Testis (tissue), 2 donors: Measurements from ENCODE around the gene CELSR2.
"Not testable (repeated sequence)": the region's sequence is repeated elsewhere in the genome, so short reads cannot be mapped to it uniquely, and the experiment has no call there.

Source experiments
- POLR2A ChIP-seq: fragments of 450-650 bp; IDR thresholded peaks from one replicate; pipeline ENCODE4 v1.6.1; 2017; ENCODE audit warnings: antibody characterized with exemption, mild to moderate bottlenecking, moderate library complexity
- TF ChIP-seq, protein P1 (sequence below), 3 experiments: fragments of 450-650 bp in 2 of 3; fragments of 200-600 bp in 1 of 3; sonication (generic) in 1 of 3; IDR thresholded peaks; one replicate each; pipeline ENCODE4 v1.5.1; 2016 to 2019; ENCODE audit warnings: antibody characterized with exemption in 3 of 3, mild to moderate bottlenecking in 2 of 3, moderate library complexity in 1 of 3

DNA sequence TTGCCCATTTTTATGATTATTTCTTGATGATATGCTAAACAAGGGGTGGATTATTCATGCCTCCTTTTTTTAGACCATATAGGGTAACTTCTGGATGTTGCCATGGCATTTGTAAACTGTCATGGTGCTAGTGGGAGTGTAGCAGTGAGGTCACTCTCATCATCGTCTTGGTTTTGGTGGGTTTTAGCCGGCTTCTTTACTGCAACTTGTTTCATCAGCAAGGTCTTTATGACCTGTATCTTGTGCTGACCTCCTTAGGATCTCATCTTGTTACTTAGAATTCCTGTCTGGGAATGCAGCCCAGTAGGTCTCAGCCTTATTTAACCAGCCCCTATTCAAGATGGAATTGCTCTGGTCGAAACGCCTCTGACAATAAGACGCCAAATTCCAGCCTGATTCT lies 37.4 kb downstream of the CELSR2 start:
- TF ChIP-seq, protein P1, sequence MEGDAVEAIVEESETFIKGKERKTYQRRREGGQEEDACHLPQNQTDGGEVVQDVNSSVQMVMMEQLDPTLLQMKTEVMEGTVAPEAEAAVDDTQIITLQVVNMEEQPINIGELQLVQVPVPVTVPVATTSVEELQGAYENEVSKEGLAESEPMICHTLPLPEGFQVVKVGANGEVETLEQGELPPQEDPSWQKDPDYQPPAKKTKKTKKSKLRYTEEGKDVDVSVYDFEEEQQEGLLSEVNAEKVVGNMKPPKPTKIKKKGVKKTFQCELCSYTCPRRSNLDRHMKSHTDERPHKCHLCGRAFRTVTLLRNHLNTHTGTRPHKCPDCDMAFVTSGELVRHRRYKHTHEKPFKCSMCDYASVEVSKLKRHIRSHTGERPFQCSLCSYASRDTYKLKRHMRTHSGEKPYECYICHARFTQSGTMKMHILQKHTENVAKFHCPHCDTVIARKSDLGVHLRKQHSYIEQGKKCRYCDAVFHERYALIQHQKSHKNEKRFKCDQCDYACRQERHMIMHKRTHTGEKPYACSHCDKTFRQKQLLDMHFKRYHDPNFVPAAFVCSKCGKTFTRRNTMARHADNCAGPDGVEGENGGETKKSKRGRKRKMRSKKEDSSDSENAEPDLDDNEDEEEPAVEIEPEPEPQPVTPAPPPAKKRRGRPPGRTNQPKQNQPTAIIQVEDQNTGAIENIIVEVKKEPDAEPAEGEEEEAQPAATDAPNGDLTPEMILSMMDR (IDR thresholded peaks at IDR 0.05) = not testable (repeated sequence)
- TF ChIP-seq POLR2A = not testable (repeated sequence)
